Motor neuron (in vitro differentiated cells): ENCODE measurements around the gene GPR149. TPM values are rescaled to one million over a fixed set of nuclear protein-coding genes. Genes with fewer than 3 reads are reported as not detected.

Source experiments
- ATAC-seq, 8 experiments: fragments of 200-7000 bp; cut with Tn5 transposase; replicated peaks in 6 of 8; 2 replicates each; pipeline ENCODE4 v1.8.0; 2021; ENCODE audit warnings: mild to moderate bottlenecking in 8 of 8, moderate library complexity in 8 of 8
- H3K27ac ChIP-seq, 2 donors: fragments of 250-450 bp; sonication (Bioruptor Pico); 2 replicates each; pipeline ENCODE4 v1.9.0; 2021; ENCODE audit warnings: antibody characterized with exemption in 2 of 2, mild to moderate bottlenecking in 2 of 2, moderate library complexity in 1 of 2
- H3K4me1 ChIP-seq, 2 donors: fragments of 250-450 bp; sonication (Bioruptor Pico); replicated peaks in 1 of 2; 2 replicates each; pipeline ENCODE4 v1.6.1; 2021; ENCODE audit warnings: antibody characterized with exemption in 2 of 2, mild to moderate bottlenecking in 2 of 2, moderate library complexity in 1 of 2
- H3K4me3 ChIP-seq, 5 donors: fragments of 250-450 bp; sonication (Bioruptor Pico); 2 replicates each; pipeline ENCODE4 v1.9.0; 2021; ENCODE audit warnings: antibody characterized with exemption in 5 of 5, mild to moderate bottlenecking in 5 of 5, moderate library complexity in 4 of 5
- WGBS, 10 experiments: fragments of 450-650 bp; shearing (Covaris generic); methylation state at CpG; one replicate each; pipeline ENCODE4 v1.0.0; 2022; 5-methylcytosine and 5-hydroxymethylcytosine counted together
- in situ Hi-C, 9 experiments: fragments of 400-800 bp; cut with MboI; loops; one replicate each; pipeline ENCODE4 v1.15.0; 2021; ENCODE audit warnings: low sequenced_read_pairs in 9 of 9, low pct_unique_long_range_greater_than_20kb in 2 of 9; ENCODE audit not compliant: unreplicated experiment in 9 of 9
- total RNA-seq, 8 experiments: library from RNA; unstranded; fragments of 300-600 nt; gene quantifications; 2 replicates each; pipeline versions ENCODE4 v1.2.3 to v1.2.4, GENCODE V29; 2022

The GPR149 gene
- total RNA-seq, 8 experiments from 2014 or later, result 0.36 to 5.2 (median 1.9) TPM; not detected in 3

DNA sequence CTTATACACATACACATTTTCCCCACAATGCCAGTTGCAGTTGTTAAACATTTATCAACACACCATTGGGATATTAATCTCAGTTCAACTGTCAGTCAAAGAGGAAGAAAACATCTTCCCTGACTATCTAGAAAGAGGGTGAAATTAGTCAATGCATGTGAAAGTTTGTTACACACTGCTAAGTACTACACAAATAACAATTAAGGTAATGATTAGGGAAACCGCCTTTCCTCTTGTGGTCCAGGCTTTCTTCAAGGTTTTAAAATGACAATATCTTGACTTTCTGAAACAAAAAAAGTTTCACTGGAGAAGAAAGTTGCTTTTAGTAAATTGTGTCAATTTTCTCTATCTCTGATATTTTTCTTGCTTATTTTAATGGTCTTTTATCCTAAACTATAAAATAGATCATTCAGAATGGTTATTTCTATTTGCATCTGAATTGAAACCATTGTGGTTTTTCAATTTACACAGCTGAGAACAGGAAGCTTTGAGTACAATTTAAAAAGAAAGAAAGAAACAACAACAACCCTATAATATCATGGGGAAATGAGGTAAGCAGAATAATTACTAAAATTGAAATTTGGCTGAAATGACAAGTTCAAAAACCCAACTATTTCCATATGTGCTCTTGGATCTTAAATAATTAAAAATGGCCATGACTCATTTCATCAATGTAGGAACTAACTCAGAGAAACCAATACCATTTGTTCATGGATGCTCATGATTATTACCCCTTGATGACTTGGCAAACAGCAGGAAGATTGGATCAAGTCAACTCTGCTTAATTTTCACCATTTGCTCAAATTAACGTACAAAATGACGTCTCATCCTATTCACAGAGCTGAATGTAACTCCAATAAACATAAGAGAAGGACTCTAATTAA is 31.7 kb downstream of the GPR149 start:
- Histone ChIP-seq H3K27ac (no peak overlapping the region), H3K4me3 (no peak overlapping the region), H3K4me1 (no peaks in the 10 kb centered on the region)
- 0 to 93% (median 72%) methylated on average over 2 to 3 of the region's 3 CpGs for WGBS, 10 experiments
- in situ Hi-C loops, result no loop called here
- ATAC-seq, result no peak

DNA sequence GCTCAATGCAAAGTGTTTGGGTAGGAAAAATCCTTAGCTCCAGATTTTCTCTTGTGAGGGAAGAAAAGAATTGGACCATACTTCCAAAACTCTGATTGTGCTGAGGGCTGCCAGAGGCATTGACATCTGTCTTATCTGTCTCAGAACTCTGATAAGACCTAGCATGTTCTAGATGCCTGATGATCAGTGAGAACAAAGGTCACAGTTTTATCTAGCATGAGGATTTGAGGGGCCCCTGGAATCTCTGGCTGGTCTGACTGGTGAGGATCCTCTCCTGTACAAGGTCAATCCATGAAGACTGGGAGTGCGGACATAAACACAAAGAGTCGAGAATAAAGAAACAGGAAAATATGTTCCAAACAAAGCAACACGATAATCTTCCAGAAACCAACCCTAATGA is 40.1 kb downstream of the GPR149 start:
- 26 to 100% (median 77%) methylated on average over 1 to 3 of the region's 3 CpGs for WGBS, 10 experiments
- in situ Hi-C loops, result no loop called here

DNA sequence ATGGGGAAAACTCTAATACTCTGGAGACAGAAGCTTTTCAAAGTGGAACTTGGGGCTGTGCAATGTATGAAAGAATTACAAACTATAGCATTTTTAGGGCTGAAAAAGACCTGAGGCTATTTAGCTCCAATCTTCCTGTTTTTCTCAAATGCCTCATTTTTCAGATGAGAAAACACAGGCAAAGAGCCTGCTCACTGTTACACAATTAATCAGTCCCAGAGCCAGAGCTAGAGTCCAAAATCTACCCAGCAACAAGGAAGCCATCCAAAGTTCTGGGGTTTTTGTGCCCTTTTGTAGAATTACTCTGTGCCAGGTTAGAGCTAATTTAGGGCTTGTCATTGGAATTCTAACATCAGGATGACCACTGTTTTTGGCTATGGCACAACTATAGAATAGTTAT is 45.5 kb downstream of the GPR149 start:
- in situ Hi-C loops, result no loop called here
- ATAC-seq, result no peak
- H3K27ac ChIP-seq, result no peak overlapping the region
- no peaks in the 10 kb centered on the region for H3K4me1 ChIP-seq
- no peak overlapping the region for H3K4me3 ChIP-seq

More for the DNA sequence above, 40.1 kb downstream of the GPR149 start:
- Histone ChIP-seq H3K27ac (no peak overlapping the region), H3K4me1 (no peaks in the 10 kb centered on the region), H3K4me3 (no peak overlapping the region)
- no peak for ATAC-seq

DNA sequence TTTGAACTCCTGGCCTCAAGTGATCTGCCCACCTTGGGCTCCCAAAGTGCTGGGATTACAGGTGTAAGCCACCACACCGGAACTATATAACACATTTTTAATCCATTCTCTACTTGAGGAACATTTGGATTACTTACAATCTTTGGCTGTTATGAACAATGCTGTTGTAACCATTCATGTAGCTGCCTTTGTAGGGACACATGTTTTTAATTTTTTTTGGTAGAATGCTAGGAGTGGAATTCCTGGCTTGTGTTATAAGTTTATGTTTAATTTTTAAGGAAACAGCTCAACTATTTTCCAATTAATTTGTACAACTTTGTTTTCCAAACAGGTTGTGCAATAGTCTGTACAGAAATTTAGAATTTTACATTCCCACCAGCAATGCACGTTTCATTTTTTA is 51.7 kb downstream of the GPR149 start:
- Histone ChIP-seq H3K4me3 (no peak overlapping the region), H3K27ac (no peak overlapping the region), H3K4me1 (no peaks in the 10 kb centered on the region)
- ATAC-seq, result no peak
- WGBS, 10 experiments, result 0 to 100% (median 68%) methylated on average over 1 to 2 of the region's 2 CpGs
- in situ Hi-C loops, result no loop called here

DNA sequence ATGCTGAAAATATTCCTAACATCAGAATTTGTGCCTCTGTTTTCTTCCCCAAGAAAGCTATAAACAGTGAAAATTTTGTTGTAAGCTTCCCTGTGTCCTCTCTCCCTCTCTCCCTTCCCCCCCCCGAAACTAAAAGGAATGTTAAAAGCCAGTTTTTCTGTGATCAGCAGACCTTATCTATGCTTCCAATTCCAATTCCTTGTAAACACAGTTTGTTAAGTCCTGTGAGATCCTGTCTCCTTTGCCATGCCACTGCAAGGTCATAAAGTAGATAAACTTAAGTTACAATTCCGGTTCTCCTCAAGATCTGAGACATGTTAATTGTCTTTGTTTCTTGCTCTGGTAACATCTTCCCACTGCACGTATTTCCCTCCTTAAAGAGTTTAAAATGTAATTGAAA is 62.8 kb downstream of the GPR149 start:
- Histone ChIP-seq H3K27ac (no peak overlapping the region), H3K4me3 (no peak overlapping the region), H3K4me1 (no peaks in the 10 kb centered on the region)
- in situ Hi-C loops, result no loop called here
- no peak for ATAC-seq
- WGBS, 10 experiments, result 0 to 73% (median 52%) methylated on average over 1 to 3 of the region's 3 CpGs; no CpG with 5 or more reads in 1 of the 10 experiments

DNA sequence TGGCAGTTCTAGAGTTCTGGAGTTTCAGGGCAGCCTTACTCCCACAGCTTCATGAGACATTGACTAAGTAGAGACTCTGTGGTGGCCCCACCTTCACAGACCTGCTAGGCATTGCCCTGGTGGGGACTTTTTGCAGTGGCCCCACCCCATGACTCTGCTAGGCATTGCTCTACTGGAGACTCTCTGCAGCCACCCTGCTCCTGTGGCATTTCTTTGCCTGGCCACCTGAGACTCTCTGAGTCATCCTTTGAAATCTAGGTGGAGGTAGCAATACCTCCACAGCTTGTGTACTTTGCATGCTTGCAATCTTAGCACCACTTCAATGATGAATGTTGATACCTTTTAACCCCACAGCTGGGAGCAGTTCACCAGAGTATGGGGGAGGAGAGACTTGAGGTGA is 65.1 kb downstream of the GPR149 start:
- in situ Hi-C loops, result no loop called here
- Histone ChIP-seq H3K4me1 (no peaks in the 10 kb centered on the region), H3K27ac (no peak overlapping the region), H3K4me3 (no peak overlapping the region)
- peak in 1 of 8 experiments; percentile 23 for ATAC-seq

DNA sequence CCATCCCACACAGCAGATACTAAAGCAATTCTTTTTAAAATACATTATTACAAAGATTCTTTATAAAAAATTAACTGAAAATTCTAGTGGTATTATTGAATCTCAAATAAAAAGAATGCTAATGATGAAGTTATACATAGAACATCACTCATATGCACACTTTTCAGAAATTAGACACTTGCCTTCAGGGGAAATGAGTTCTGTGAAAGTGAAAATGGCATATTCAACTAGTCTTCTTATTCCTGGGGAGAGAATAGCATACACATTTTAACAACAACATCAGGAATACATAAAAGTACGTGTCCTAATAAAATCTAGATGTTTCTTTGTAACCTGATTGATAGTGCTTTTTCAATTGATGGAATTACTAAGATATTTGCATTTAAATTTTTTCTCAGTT is 68.9 kb downstream of the GPR149 start:
- WGBS, 10 experiments, result 0 to 100% (median 79%) methylated on average over 1 of the region's 1 CpG; no CpG with 5 or more reads in 3 of the 10 experiments
- in situ Hi-C loops, result no loop called here
- H3K4me3 ChIP-seq, result no peak overlapping the region

DNA sequence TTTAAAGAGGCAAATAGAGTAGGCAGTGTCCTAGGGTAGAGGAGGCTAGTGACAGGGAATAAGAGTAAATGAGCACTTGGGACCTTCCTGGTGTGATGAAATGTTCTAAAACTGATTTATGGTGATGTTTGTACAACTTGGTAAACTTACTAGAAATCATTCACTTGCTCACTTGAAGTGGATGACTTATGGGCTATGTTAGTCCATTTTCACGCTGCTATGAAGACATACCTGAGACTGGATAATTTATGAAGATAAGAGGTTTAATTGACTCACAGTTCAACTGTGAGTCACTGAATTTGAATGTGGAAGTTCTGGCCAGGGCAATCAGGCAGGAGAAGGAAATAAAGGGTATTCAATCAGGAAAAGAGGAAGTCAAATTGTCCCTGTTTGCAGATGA is 74.0 kb downstream of the GPR149 start:
- Histone ChIP-seq H3K27ac (no peak overlapping the region), H3K4me1 (no peaks in the 10 kb centered on the region), H3K4me3 (no peak overlapping the region)
- ATAC-seq, result peak in 3 of 8 experiments; percentile 47 to 52 (median 49)
- WGBS, 10 experiments, result 0 to 90% (median 51%) methylated on average over 1 of the region's 1 CpG; no CpG with 5 or more reads in 4 of the 10 experiments
- in situ Hi-C loops, result no loop called here

More for the DNA sequence above, 68.9 kb downstream of the GPR149 start:
- H3K27ac ChIP-seq, result no peak overlapping the region
- peak in 3 of 8 experiments; percentile 66 to 92 (median 88) for ATAC-seq
- no peaks in the 10 kb centered on the region for H3K4me1 ChIP-seq

DNA sequence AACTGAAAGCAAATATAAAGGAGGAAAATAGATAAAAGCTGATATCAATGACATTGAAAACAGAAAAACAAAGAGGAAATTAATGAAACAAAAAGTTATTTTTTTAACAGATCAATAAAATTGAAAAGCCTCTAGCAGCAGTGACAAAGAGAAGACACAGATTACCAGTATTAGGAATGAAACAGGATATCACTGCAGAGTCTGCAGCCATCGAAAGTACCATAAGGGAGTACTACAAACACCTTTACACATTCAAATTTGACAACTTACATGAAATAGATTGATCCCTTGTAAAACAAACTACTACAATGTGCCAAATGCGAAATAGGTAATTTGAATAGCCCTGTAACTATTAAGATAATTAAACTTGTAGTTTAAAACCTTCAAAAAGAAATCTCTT is 80.8 kb downstream of the GPR149 start:
- WGBS, 10 experiments, result 4 to 57% (median 33%) methylated on average over 1 to 2 of the region's 2 CpGs; no CpG with 5 or more reads in 2 of the 10 experiments
- in situ Hi-C loops, result loop anchor here in 5 of 9 experiments (25.0 kb wide), 2 partner anchors 388 to 963 kb away; no protein-coding TSS in a partner anchor
- H3K4me1 ChIP-seq, result no peaks in the 10 kb centered on the region
- H3K27ac ChIP-seq, result no peak overlapping the region
- H3K4me3 ChIP-seq, result no peak overlapping the region
- no peak for ATAC-seq

DNA sequence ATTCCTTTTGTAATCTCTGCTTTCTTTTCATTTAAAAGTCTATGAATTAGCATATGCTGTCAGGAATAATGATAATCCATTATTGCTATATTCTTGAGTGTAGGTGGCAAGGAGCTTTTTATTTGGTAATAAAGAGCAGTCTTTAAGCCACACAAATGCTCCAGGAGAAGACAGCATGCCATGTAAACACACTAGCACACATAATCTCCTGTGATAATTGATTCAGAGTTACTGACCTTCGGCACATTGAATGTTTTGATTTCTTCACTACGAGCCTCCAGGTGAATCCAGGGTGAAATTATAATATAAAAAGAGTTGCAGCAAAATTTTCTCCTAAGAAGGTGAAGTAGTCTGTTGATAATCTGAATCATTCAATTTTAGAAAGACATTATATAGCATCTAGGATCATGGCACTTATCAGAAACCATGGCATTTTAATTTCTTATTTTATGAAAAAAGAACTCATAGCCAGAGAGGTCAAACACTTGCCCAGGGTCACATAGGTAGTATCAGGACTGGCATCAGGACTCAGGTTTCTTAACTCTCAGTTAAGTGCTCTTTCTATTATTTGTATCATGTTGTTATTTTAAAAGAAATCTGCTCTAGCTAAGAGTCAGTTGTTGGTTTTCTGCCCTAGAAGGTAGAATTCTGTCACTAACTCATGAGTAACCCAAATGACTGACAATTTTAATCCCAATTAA is 84.4 kb downstream of the GPR149 start:
- in situ Hi-C loops, result loop anchor here in 5 of 9 experiments (25.0 kb wide), 2 partner anchors 392 to 967 kb away; no protein-coding TSS in a partner anchor
- no peak overlapping the region for H3K4me3 ChIP-seq
- H3K4me1 ChIP-seq, result no peaks in the 10 kb centered on the region
- no peak overlapping the region for H3K27ac ChIP-seq
- 30 to 100% (median 61%) methylated on average over 1 to 2 of the region's 2 CpGs; no CpG with 5 or more reads in 4 of the 10 experiments for WGBS, 10 experiments
- no peak for ATAC-seq

DNA sequence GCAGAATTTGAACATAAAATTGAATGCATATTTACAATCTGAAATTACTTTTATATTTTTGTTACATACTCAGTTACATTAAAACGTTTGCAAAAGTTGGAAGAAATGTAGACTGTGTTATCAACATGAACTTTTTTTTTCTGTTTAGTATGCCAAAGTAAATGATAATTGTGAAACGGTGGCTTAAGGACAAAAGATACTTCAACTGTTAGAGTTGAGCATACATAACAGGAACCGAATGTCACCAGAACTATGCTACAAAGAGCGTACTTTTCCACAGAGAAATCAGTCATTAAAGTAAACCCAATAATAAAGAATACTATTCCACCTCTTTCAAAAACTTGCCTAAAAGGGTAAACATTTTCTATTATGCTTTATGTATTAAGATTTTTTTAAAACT is 91.4 kb downstream of the GPR149 start:
- in situ Hi-C loops, result loop anchor here in 7 of 9 experiments (10.0 to 25.0 kb wide), 4 partner anchors 386 to 986 kb away; no protein-coding TSS in a partner anchor
- H3K4me1 ChIP-seq, result no peaks in the 10 kb centered on the region
- no peak overlapping the region for H3K27ac ChIP-seq
- WGBS, 10 experiments, result 46 to 100% (median 62%) methylated on average over 1 to 4 of the region's 4 CpGs
- H3K4me3 ChIP-seq, result no peak overlapping the region
- no peak for ATAC-seq

DNA sequence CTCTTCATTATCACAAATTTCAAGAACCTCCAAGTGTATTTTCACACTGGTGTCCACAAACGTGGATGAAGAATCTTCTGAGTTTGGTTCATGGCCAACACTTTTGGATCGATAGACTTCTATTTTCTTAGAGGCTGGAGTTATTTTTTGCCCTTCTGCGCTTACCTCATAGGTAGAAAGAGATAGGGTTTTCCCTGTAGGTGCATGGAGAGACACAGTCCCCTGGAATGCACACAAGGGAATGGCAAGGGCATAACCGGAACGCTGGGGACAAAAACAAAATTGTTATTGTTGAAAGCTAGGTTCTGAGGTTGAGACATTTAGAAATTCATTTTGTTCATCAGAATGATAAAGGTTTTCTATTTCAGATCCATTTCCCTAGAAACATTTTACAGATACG is 92.0 kb downstream of the GPR149 start:
- in situ Hi-C loops, result loop anchor here in 7 of 9 experiments (10.0 to 25.0 kb wide), 4 partner anchors 387 to 987 kb away; no protein-coding TSS in a partner anchor
- ATAC-seq, result no peak
- H3K27ac ChIP-seq, result no peak overlapping the region
- WGBS, 10 experiments, result 50 to 96% (median 80%) methylated on average over 1 to 6 of the region's 6 CpGs; no CpG with 5 or more reads in 1 of the 10 experiments
- no peak overlapping the region for H3K4me3 ChIP-seq
- no peaks in the 10 kb centered on the region for H3K4me1 ChIP-seq

DNA sequence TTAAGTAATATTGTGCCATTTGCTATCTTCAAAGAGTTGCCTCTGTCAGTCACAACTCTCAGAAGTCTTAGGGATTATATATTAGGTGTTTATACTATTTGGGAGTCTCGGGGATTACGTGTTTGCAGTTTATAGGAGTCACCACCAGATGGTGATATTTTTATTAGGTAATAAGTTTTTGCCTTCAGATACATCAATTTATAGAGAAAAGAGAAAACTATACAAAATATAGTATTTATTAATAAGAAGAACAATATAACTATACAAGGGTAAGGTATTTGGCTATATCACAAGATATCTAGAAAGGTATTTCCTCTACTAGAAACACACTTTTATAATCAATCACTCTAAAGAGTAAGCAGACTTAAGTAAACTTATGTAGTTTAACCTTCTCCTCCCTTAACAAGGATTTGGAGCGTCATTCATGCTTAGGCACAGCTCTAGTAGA is 95.0 kb downstream of the GPR149 start:
- 0 to 45% (median 23%) methylated on average over 2 to 3 of the region's 3 CpGs; no CpG with 5 or more reads in 1 of the 10 experiments for WGBS, 10 experiments
- no peak overlapping the region for H3K4me3 ChIP-seq
- H3K4me1 ChIP-seq, result no peaks in the 10 kb centered on the region
- peak in 2 of 8 experiments; percentile 18 to 28 for ATAC-seq
- in situ Hi-C loops, result loop anchor here in 7 of 9 experiments (10.0 to 25.0 kb wide), 4 partner anchors 390 to 990 kb away; no protein-coding TSS in a partner anchor
- H3K27ac ChIP-seq, result no peak overlapping the region
